ENCODE measurements around the gene LIX1L.

DNA sequence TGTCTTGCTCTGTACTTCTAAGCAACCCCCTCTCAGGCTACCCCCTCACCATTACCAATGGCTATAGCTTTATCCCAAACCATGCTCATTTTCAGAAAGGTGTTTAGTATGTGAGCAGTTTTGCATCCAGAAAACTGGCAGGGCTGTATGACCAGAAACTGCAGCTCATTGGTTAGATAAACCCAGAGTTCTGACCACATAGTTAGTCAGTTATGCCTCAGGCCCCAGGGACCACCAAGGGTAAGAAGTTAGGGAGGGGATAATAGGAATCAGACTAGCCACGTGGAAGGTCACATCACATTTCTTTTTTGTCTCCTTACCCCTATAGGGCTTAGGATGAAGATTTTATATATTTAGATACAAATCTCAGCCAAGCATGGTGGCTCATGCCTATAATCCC, 49.2 kb downstream of the LIX1L start:
- TF ChIP-seq, protein P1, sequence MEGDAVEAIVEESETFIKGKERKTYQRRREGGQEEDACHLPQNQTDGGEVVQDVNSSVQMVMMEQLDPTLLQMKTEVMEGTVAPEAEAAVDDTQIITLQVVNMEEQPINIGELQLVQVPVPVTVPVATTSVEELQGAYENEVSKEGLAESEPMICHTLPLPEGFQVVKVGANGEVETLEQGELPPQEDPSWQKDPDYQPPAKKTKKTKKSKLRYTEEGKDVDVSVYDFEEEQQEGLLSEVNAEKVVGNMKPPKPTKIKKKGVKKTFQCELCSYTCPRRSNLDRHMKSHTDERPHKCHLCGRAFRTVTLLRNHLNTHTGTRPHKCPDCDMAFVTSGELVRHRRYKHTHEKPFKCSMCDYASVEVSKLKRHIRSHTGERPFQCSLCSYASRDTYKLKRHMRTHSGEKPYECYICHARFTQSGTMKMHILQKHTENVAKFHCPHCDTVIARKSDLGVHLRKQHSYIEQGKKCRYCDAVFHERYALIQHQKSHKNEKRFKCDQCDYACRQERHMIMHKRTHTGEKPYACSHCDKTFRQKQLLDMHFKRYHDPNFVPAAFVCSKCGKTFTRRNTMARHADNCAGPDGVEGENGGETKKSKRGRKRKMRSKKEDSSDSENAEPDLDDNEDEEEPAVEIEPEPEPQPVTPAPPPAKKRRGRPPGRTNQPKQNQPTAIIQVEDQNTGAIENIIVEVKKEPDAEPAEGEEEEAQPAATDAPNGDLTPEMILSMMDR (IDR thresholded peaks at IDR 0.05): no peak
- TF ChIP-seq POLR2A (IDR thresholded peaks at IDR 0.05): no peak

Measured in Peyer's patch (tissue), 4 donors.